ENCODE measurements around the gene FCHO2. TPM values are rescaled to one million over a fixed set of nuclear protein-coding genes. Genes with fewer than 3 reads are reported as not detected.

The FCHO2 gene
- total and polyA plus RNA-seq, 2 of the 8 experiments (the other 6 are each of a cell fraction or from before 2014, with no cell fraction given), result 4.3 to 15.7 TPM

DNA sequence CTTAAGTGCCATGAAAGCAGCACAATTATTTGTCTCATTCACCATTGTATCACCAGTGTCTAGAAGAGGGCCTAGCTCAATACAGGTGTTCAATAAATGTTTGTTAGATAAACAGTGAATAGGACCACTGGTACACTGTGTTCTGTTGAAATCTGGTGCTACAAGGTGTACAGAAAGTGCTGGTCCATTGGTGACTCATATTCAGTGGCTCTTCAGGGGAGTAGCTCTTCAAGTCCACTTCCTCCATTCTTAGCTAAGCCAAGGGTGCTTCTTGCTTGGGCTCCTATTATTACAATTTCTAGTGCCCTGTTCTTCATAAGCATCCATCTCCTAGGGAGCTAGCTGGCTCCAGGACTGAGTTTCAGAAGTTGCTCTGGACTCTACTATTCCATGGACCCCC lies 6.4 kb upstream of the FCHO2 start:
- ChIA-PET CTCF (ENCODE audit: partially characterized antibody) (interaction anchor here (0.9 to 1.4 kb wide), 2 partner anchors 13 to 21 kb away, joined by 3 read pairs; no protein-coding TSS in a partner anchor), POLR2A (ENCODE audit: partially characterized antibody) (no interaction called here)
- H3K27ac ChIP-seq (ENCODE audit: low read depth, low read length), result no peak overlapping the region
- H3K23me2 ChIP-seq (ENCODE audit: low read depth, low read length), result no peaks in the 10 kb centered on the region
- H3K56ac ChIP-seq (replicated peaks; ENCODE audit: insufficient read length, low read depth, low read length), result no peak overlapping the region
- H3K27me3 ChIP-seq (replicated peaks in 1 of 4; ENCODE audit: control insufficient read depth in 3 of 4, extremely low read depth in 1 of 4, insufficient read depth in 3 of 4, low read length in 3 of 4), result no peaks in the 10 kb centered on the region
- H3K18ac ChIP-seq (ENCODE audit: extremely low read depth, low read length), result no peak overlapping the region
- no peak overlapping the region for H2AK5ac ChIP-seq (ENCODE audit: low read depth, low read length)
- no peaks in the 10 kb centered on the region for H3K9me3 ChIP-seq (ENCODE audit: insufficient read depth in 2 of 2, low read depth in 1 of 2, low read length in 1 of 2)
- H3K4me3 ChIP-seq (ENCODE audit: extremely low read depth in 1 of 4, insufficient read depth in 2 of 4, low read depth in 3 of 4, low read length in 4 of 4), result no peak overlapping the region
- no peak for FAIRE-seq
- H3K9ac ChIP-seq (replicated peaks in 1 of 4; ENCODE audit: extremely low read depth in 1 of 4, low read depth in 3 of 4, low read length in 3 of 4), result no peak overlapping the region
- no peaks in the 10 kb centered on the region for H3K79me2 ChIP-seq (ENCODE audit: control insufficient read depth in 1 of 2, insufficient read depth in 2 of 2, low read length in 2 of 2)
- H4K8ac ChIP-seq (ENCODE audit: extremely low read depth, insufficient read depth, low read length), result no peak overlapping the region
- no peak overlapping the region for H4K91ac ChIP-seq (replicated peaks; ENCODE audit: insufficient read length, low read length)
- H2BK15ac ChIP-seq (ENCODE audit: low read length), result no peak overlapping the region
- no peaks in the 10 kb centered on the region for H3K36me3 ChIP-seq (ENCODE audit: control insufficient read depth in 2 of 4, insufficient read depth in 4 of 4, low read length in 3 of 4)
- H4K5ac ChIP-seq (ENCODE audit: insufficient read length, low read depth, low read length), result no peak overlapping the region
- no peak overlapping the region for H2BK12ac ChIP-seq (ENCODE audit: low read depth, low read length)
- H2BK20ac ChIP-seq (ENCODE audit: low read length), result no peak overlapping the region
- H2BK5ac ChIP-seq (ENCODE audit: low read depth, low read length), result no peak overlapping the region
- H4K20me1 ChIP-seq (replicated peaks in 1 of 2; ENCODE audit: control insufficient read depth in 1 of 2, insufficient read depth in 2 of 2, low read length in 2 of 2), result no peaks in the 10 kb centered on the region
- H2BK120ac ChIP-seq (replicated peaks; ENCODE audit: low read depth, low read length), result no peak overlapping the region
- TF ChIP-seq SIN3A (conservative IDR thresholded peaks at IDR 0.05 in 1 of 2, IDR thresholded peaks at IDR 0.05 in 1 of 2; ENCODE audit: low read depth in 1 of 2, low read length in 2 of 2), result no peak
- no peak overlapping the region for H3K14ac ChIP-seq (ENCODE audit: insufficient read length)
- no peak overlapping the region for H3K4me2 ChIP-seq (ENCODE audit: insufficient read depth in 1 of 2, low read depth in 2 of 2, low read length in 2 of 2)
- no peak for DNase-seq (ENCODE audit: low read depth in 1 of 2, low spot score in 2 of 2)
- H2AFZ ChIP-seq (ENCODE audit: low read length), result no peak overlapping the region
- H3K4me1 ChIP-seq (replicated peaks in 1 of 4; ENCODE audit: control insufficient read depth in 3 of 4, insufficient read depth in 4 of 4, low read length in 3 of 4), result peaks cover 0 to 8% (median 2%) of the 10 kb centered on the region in 4 experiments; a peak in 2 of 7 replicates
- no peak overlapping the region for H3K4ac ChIP-seq (replicated peaks; ENCODE audit: insufficient read length, low read depth, low read length)
- H3K23ac ChIP-seq (ENCODE audit: insufficient read length), result no peak overlapping the region
- no peaks in the 10 kb centered on the region for H3K79me1 ChIP-seq (ENCODE audit: low read depth, low read length)
